BJ (cell line): ENCODE data around the gene CXorf38. TPM values are rescaled to one million over a fixed set of nuclear protein-coding genes. Genes with fewer than 3 reads are reported as not detected.

ENCODE experiments used
- CTCF ChIA-PET: fragments of 350-600 bp; formaldehyde crosslinking; extraction: SDS; loops from one replicate; lab custom pipeline; 2021; ENCODE audit warnings: antibody characterized with exemption, inconsistent platforms; lab: Yijun Ruan, JAX
- POLR2A ChIA-PET: fragments of 300-600 bp; sonication (Branson Sonifier 250); formaldehyde crosslinking; extraction: SDS; loops from one replicate; lab custom pipeline; 2021; ENCODE audit warnings: antibody characterized with exemption; lab: Charles Lee
- DNase-seq: peaks from one replicate; pipeline ENCODE4 v3.0.0-alpha.2; 2011; ENCODE audit warnings: low read depth
- H3K27me3 ChIP-seq: 2 replicates; pipeline ENCODE4 v1.6.0; 2011; ENCODE audit warnings: low read length; ENCODE audit not compliant: control insufficient read depth, insufficient read depth
- H3K36me3 ChIP-seq: 2 replicates; pipeline ENCODE4 v1.5.1; 2011; ENCODE audit warnings: low read length; ENCODE audit not compliant: control insufficient read depth, insufficient read depth
- H3K4me3 ChIP-seq: 2 replicates; pipeline ENCODE4 v1.5.1; 2011; ENCODE audit warnings: low read depth, mild to moderate bottlenecking, control low read depth, low read length
- CTCF ChIP-seq: IDR thresholded peaks from 2 replicates; pipeline ENCODE4 v1.5.1; 2011; ENCODE audit warnings: low read depth, mild to moderate bottlenecking, control low read depth, inconsistent platforms, low read length, moderate library complexity; ENCODE audit not compliant: insufficient read depth
- polyA plus RNA-seq: library from polyadenylated mRNA; depleted of rRNA; stranded (reverse); fragments of >200 nt; gene quantifications from 2 replicates; pipeline ENCODE4 v1.2.3, GENCODE V29; 2011

CXorf38 gene
- polyA plus RNA-seq, 1 experiment = 6.2 TPM

- ChIA-PET POLR2A (no interaction called here), CTCF (interaction anchor here (0.9 to 1.2 kb wide), 4 partner anchors 11 to 209 kb away, joined by 3 to 5 read pairs (median 4); no protein-coding TSS in a partner anchor)
- no peak overlapping the region for H3K4me3 ChIP-seq
- TF ChIP-seq CTCF = no peak
- no peaks in the 10 kb centered on the region for H3K27me3 ChIP-seq
- peaks cover 2% of the 10 kb centered on the region; the same call in 1 of the 2 replicates for H3K36me3 ChIP-seq
- no peak for DNase-seq
These were observed 15.8 kb upstream of the CXorf38 start for GRCh38 chrX:40663078-40663740.

GRCh38 chrX:40661489-40661888, 14.1 kb upstream of the CXorf38 start:
- no peaks in the 10 kb centered on the region for H3K27me3 ChIP-seq
- H3K36me3 ChIP-seq = peaks cover 2% of the 10 kb centered on the region; the same call in 1 of the 2 replicates
- DNase-seq = no peak
- H3K4me3 ChIP-seq = no peak overlapping the region
- POLR2A ChIA-PET = no interaction called here
- no peak for TF ChIP-seq CTCF
- CTCF ChIA-PET = interaction anchor here (1.5 kb wide), 1 partner anchor 519 kb away, joined by 3 read pairs; no protein-coding TSS in a partner anchor

GRCh38 chrX:40660381-40660780, 13.0 kb upstream of the CXorf38 start:
- peaks cover 2% of the 10 kb centered on the region; the same call in 1 of the 2 replicates for H3K36me3 ChIP-seq
- no peak for TF ChIP-seq CTCF
- DNase-seq = no peak
- CTCF ChIA-PET = interaction anchor here (1.5 kb wide), 1 partner anchor 520 kb away, joined by 3 read pairs; no protein-coding TSS in a partner anchor
- POLR2A ChIA-PET = no interaction called here
- H3K4me3 ChIP-seq = no peak overlapping the region
- H3K27me3 ChIP-seq = no peaks in the 10 kb centered on the region

- no peak for DNase-seq
- POLR2A ChIA-PET = no interaction called here
- CTCF ChIA-PET = interaction anchor here (3.7 kb wide), 1 partner anchor 140 kb away, joined by 25 read pairs; no protein-coding TSS in a partner anchor
- no peak overlapping the region for H3K4me3 ChIP-seq
- no peak for TF ChIP-seq CTCF
- no peaks in the 10 kb centered on the region for H3K36me3 ChIP-seq
- H3K27me3 ChIP-seq = no peaks in the 10 kb centered on the region
These were observed 6.2 kb upstream of the CXorf38 start for GRCh38 chrX:40653535-40653934.

- POLR2A ChIA-PET = no interaction called here
- H3K36me3 ChIP-seq = no peaks in the 10 kb centered on the region
These were observed 5.3 kb upstream of the CXorf38 start for GRCh38 chrX:40652664-40653063.

More at GRCh38 chrX:40652664-40653063, 5.3 kb upstream of the CXorf38 start:
- CTCF ChIA-PET = interaction anchor here (1.1 to 3.7 kb wide), 4 partner anchors 10 to 272 kb away, joined by 3 to 25 read pairs (median 4); no protein-coding TSS in a partner anchor
- Histone ChIP-seq H3K4me3 (no peak overlapping the region), H3K27me3 (no peaks in the 10 kb centered on the region)
- no peak for TF ChIP-seq CTCF
- no peak for DNase-seq
